ENCODE data around the gene KIF3C.

GRCh38 chr2:25955036-25955435, 27.3 kb downstream of the KIF3C start:
- TF ChIP-seq CTCF (conservative IDR thresholded peaks at IDR 0.05; ENCODE audit: low read depth, low read length) (no peak), EZH2 (IDR thresholded peaks at IDR 0.05; ENCODE audit: low read length, unreplicated experiment) (no peak), EZH2phosphoT487 (IDR thresholded peaks at IDR 0.05; ENCODE audit: borderline replicate concordance, low read length) (no peak)

Measured in PC-3 (cell line).